ENCODE results near the gene SNRNP70.

SNRNP70 gene

DNA sequence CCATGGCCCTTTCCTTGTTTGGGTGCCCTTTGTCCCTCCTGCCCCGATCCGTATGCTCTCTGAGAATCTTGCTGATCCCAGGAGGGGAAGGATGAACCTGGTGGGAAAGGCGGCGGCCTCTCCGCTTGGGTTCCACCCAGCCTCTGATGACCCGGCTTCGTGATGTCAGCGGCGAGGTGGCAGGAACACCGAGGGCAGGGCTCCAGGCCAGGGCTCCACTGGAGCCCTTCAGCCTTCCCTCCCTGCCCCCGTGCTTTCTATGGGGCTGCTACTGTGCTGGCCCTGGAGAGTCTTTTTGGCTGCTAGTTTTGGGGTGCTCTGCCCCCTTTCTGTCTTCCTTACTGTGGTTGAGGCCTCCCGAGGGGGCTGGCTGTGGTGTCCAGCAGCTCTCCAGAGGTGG lies 17.1 kb downstream of the SNRNP70 start:
- DNase-seq, result no peak

DNA sequence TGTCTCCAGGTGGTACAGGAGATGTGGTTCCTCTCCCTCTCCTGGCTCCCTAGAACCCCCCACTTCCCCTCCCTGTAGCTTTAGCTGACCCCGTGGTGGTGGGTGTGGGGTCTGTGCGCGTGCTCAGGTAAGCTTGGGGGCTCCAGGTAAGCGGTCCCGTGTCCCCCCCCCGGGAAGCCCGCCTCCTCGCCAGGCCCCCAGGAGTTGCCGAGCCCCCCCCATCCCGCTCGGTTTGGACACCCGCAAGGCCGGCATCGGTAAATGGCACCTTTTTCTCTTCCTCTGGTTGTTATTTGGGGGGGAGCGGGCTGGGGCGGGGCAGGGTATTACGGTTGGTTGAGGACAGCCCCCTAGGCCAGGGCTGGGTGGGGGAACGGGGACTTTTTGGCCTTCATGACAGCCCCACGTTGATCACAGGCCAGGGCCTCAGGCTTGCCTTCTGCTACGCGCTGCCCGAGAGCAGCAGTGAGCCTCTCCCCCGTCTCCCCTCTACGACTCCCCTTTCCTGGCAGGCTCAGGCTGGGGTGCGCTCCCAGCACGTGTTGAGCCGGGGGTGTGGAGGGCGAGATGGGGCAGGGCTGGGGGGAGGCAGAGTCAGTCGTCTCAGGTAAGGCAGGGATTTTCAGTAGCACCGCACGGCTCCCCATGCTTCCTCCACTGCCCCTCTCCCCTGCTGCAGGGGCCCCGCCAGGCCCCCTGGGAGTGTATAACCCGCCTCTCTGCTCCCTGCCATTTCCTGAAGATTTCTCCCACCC lies 18.3 kb downstream of the SNRNP70 start:
- no peak for DNase-seq

DNA sequence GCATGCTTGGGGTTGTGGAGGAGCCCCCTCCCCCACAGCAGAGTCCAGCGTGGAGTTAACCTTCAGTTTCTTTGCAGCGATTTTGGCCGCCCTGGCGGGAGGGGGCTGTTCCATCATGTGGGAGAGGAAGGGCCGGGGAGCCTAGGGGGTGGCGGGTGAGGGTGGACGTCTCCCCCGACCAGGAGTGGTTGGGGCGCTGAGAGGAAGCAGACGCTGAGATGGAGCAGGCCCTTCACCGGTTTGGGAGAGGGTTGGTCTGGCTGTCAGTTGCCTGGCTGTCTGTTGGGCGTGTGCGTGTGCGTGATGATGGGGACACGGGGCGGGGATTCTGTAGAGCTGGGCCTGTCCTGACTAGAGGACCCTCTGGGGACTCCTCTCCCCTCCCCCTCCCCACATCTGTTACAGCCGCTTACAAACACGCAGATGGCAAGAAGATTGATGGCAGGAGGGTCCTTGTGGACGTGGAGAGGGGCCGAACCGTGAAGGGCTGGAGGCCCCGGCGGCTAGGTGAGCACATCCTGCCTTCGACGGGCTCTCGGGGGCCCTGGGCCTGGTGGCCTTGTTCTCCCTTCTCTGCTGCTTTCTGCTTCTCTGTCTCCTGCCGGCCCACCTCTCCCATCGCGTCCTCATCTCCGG lies 19.1 kb downstream of the SNRNP70 start:
- DNase-seq, result no peak

DNA sequence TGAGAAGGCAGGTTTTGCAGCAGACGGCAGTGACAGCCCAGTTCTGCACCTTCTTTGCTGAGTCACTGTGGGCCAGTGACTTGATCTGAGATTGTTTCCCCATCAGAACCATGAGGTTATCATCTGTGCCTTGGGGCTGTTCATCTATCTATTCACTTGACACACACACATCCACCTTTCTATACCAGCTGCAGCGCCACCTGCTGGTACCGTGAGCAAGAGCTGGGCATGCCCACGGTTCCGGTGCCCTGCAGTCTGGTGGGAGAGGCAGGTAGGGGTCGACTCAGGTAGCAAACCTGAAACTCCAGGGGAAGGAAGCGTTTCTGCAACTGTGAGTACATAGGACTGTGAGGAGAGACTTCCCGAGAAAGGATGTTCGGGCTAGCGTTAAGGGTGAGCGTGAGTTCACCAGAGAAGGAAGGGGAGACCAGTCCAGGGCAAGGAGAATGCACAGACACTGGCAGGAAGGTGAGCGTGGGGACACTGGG lies 21.4 kb downstream of the SNRNP70 start:
- DNase-seq, result peak in 1 of 2 experiments; percentile 12

DNA sequence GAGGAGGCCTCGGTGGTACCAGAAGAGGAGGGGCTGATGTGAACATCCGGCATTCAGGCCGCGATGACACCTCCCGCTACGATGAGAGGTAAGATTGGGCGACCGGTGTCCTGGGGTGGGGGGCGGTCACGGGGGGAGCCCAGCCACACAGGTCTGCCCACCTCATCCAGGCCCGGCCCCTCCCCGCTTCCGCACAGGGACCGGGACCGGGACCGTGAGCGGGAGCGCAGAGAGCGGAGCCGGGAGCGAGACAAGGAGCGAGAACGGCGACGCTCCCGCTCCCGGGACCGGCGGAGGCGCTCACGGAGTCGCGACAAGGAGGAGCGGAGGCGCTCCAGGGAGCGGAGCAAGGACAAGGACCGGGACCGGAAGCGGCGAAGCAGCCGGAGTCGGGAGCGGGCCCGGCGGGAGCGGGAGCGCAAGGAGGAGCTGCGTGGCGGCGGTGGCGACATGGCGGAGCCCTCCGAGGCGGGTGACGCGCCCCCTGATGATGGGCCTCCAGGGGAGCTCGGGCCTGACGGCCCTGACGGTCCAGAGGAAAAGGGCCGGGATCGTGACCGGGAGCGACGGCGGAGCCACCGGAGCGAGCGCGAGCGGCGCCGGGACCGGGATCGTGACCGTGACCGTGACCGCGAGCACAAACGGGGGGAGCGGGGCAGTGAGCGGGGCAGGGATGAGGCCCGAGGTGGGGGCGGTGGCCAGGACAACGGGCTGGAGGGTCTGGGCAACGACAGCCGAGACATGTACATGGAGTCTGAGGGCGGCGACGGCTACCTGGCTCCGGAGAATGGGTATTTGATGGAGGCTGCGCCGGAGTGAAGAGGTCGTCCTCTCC lies 22.6 kb downstream of the SNRNP70 start:
- no peak for DNase-seq

DNA sequence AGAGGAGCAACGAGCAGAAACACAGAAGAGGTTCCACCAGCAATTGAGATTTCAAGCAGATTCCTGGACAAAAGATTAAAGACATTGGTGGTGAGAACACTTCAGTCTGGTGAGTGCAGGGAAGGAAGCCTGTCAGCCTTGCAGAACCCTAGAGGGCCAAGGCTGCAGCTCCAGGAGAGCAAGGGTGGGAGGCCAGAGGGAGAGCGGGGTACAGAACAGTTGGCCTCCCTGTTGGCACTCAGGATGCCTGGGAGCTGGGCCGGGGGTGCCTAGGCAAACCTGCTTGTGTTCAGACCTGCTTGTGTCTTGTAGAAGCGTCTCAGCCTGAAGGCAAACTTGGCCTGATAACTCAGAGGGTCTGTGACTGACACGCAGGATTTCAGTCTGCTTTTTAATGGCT lies 23.8 kb downstream of the SNRNP70 start:
- DNase-seq, result no peak

DNA sequence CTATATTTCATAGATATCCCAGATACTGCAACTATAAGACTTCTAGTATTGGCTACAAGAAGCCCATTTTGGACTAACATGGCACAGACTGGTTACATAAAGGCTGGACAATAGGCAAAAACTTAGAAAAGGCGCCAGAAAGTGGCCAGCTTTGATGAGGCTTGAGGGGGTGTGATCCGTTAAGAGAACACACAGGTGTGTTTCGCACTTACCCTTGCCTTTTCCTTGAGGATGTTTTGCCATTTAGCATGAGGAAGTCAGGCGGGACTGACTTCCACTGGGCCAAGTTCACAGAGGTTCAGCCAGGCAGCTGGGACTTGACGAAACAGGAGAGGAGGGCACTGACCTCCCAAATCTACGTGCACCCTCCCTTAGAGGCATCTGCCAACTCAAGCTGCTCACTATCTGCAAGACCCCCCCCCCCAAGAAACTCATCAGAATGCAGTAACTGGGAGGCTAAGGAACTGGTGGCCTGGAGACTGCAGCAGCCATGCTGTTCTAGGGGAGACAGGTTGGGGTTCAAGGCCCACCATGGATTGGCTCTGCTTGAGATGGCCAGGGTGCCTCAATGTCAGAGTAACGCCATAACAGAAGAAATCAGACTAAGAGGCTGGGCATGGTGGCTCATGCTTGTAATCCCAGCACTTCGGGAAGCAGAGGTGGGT lies 24.4 kb downstream of the SNRNP70 start:
- DNase-seq, result no peak

DNA sequence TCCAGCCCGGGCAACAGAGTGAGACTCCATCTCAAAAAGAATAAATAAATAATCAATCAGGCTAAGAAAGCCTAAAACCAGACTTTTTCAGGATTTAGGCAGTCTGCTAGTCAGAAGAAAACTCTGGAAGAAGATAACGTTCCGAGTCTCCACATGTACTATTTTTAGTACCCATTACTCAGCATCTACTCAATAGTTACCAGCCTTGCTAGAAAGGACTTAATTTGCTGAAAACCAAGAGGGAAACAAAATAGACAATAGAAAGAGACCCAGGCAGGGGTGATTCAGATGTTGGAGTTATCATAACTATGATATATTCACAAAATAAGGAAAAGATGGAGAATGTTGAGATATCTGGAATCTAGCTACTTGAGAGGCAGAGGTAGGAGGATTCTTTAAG lies 25.3 kb downstream of the SNRNP70 start:
- no peak for DNase-seq

DNA sequence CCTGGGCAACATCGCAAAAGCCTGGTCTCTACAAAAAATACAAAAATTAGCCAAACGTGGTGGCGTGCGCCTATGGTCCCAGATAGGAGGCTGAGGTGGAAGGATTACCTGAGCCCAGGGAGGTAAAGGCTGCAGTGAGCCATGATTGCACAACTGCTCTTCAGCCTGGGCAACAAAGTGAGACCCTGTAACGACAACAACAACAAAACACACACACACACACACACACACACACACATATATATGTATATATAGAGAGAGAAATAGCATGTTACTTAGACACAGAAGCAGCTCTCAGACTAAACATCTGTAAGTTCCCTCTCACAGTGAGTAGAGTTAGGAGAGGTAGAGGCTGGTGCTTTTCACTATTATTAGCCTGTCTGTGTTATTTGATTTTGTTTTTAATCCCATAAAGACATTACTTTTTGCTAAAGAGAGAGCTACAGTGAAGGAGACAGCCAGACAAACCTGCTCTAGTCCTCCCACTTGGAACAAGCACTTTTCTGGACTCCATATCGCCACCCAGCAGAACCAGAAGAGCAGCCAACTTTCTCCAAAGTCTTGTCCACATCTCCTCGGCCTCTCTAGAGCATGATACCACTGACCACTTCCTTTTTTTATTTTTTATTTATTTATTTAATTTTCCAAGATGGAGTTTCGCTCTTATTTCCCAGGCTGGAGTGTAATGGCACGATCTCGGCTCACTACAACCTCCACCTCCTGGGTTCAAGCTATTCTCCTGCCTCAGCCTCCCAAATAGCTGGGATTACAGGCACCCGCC lies 26.2 kb downstream of the SNRNP70 start:
- DNase-seq, result no peak

DNA sequence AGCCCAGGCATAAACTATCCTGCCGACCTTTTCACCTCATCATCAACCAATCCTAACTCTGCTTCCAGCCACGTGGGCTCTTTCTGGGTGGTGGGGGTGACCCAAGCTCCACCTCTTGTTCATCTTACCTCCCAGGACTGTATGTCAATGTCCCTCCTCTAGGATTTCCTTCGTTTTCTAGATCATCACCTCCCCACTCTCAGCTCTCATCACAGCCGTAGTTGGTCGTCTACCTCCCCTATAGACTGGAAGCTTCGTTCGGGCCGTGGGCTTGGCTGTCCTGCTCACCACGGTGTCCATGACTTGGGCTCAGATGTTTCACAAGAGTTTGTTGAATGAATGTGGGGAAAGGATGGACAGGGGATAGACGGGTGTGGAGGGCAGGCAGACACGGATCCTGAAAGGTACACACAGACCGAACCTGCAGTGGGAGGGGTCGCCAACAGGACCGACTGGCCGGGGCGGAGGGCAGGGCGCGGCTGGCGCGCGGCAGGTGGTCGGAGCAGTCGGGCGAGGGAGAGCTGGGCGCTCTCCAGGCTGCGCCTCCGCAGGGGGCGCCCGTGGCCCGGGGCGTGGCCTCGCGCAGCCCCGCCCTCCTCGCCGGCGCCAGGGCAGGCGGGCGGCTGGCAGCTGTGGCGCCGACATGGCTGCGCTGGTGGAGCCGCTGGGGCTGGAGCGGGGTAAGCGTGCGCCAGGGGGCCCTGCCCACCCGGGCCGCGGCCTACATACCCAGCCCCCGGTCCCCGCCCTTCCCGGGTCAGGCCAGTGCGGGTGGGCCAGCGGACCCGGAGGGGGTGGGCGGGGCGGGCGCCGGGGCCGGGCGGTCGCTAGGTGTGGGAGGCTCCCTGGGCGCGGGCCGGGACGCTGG lies 28.7 kb downstream of the SNRNP70 start, which contains the start of gene LIN7B:
LIN7B (plus strand) TSS at position 609 of the 868 bp plus-strand sequence; CDS start at position 644, 35 bp downstream.
- peak in 1 of 2 experiments; percentile 64 for DNase-seq

DNA sequence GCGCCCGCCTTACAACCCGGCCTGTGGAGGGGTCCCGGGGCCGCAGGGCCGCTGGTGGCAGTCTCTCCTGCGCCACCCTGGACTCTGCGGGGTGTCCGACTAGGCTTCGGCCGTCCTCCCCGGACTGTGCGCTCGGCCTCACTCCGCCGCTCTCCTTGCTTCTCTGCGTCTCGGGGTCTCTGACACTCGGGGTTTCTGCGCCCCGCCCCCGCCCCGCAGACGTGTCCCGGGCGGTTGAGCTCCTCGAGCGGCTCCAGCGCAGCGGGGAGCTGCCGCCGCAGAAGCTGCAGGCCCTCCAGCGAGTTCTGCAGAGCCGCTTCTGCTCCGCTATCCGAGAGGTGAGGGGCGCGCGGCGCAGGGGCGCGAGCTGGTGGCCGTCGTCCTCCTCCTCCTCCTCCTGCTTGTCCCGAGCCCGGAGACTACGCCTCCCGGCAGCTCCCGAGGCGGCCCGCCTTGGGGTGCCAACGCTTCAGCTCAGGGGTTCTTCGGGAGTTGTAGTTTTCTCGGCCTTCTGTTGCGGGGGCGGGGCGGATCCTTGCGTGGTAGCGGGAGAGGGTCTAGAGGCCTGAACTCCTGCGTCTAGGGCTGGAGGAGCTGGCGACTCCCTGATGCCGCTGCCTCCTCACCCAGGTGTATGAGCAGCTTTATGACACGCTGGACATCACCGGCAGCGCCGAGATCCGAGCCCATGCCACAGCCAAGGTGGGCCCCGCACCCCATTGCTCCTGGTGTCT lies 29.5 kb downstream of the SNRNP70 start:
- DNase-seq, result no peak

DNA sequence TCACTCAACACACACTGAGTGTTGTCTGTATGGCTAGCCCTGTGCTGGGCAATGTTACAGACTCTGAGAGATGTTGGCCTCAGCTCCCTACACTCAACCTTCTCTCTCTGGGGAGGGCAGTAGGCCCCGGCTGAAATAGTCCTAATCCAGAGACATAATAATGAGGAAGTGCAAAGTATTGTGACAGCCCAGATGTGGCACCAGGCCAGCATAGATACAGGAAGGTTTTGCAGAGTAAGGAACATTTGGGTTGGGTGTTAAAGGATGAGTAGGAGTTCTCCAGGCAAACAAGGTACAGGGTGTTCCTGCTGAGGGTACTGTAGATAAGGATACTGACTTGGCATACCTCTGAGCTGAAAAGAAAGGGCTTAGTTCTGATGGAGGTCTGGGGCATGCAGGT lies 31.3 kb downstream of the SNRNP70 start:
- DNase-seq, result no peak

DNA sequence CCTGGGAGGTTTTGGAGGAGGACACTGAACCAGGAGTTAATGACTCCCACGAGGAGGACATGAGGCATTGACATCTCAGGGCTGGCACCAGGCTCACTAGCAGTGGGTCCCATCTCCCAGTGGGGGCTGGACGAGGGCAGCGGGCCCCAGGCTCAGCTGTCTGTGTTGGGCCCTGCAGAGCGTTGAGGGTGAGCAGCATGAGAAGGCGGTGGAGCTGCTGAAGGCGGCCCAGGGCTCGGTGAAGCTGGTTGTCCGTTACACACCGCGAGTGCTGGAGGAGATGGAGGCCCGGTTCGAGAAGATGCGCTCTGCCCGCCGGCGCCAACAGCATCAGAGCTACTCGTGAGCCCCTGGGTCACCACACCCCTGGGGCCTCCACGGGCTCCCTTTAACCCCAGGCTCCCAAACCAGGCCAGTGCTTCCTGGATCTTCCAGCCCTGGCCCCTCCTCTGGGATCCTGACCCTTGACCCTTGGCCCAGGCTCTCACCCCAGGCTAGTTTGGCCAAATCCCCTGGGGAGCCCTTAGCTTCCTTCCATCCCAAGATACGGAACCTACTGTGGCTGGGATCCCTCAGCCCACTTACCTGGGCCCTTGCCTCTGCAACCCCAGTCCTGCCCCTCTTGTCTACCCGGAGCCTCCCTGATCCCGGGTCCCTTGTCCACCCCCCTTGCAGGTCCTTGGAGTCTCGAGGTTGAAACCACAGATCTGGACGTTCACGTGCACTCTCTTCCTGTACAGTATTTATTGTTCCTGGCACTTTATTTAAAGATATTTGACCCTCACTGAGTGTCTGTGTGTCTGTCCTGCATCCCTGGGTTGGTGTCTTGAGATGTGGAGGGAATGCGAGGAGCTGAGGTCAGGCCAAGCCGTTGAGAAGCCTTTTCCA lies 32.7 kb downstream of the SNRNP70 start:
- no peak for DNase-seq

DNA sequence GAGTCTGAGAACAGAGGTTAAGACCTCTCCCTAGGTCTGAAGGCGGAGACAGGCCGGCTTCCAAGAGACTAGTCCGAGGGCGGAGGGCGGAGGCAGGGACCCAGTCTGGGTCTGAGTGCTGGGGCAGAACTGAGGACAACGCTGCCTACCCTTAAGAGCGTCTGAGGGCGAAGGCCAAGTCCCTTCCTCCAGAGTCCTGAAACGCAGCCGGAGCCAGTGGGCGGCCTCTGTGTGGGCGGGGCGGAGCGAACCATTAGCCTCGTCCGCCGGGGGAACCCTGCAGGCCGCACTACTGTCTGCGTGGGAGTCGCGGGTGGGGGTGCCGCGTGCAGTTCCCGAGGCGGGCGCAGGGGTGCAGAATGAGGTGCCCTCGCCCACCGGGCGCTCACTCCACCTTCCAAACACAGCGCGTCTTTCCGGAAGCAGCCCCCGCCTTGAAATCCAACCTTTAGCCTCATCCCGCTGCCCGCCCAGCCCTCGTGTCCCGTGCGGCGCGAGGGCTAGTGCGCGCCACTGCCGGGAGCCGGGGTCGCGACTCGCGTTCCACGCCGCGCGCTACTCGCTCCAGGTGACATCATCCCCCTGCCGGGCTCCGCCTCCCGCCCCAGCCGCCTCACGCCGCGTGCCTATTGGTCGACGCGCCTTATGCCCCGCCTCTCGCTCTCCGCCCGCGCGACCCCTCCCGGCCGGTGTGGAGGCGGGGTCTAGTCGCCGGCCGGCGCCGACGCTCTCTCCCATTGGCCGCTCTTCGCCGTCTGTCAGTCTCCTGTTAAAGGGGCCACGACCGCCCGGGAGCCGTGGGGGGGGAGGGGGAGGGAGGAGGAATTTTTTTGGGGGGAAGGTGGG lies 33.5 kb downstream of the SNRNP70 start, which contains the start of gene C19orf73:
C19orf73 (minus strand) TSS at position 579 of the 846 bp plus-strand sequence; CDS start at position 458, 121 bp downstream.
- peak; percentile 57 to 89 for DNase-seq

DNA sequence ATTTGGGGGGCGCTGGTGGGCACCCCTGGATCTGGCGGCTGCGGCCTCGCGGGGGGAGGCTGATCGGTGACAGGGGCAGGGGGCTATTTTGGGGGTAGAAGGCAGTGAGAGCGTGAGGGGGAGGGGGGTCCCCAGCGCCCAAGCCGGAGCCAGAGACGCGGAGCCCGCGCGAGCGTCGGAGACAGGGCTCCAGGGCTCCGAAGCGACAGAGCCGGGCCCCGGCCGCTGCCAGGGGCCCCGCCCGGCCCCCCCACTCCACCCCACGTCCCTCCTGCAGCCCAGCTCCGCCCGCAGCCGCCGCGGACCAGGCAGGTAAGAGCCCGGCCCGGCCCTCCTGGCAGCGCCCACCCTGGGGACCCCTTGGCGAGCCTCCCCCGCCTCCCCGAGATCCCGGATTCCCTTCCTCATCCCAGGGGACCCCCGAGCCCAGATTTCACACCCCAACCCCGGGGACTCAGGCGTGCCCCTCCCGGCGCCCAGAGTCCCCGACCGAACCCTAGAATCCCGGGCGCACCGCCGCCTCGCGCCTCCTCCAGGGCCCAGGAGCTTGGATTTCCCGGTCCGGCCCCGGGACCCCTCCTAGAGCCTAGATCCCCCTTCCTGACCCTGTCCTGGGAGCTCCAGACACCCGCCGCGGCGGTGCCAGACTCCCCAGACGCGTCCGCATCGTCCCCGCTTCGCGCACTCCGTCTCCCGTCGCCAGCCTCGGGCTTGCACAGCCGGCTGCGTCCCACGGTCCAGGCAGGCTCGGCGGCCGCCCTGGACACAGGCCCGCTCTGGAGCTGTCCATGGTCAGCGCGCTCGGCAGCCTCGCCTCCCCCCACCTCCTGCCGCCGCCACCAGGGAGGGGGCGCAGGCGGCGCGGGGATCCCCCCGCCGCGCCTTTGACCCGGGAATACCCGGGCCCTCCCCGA lies 34.4 kb downstream of the SNRNP70 start, which contains the start of gene PPFIA3:
PPFIA3 (plus strand) TSS at position 134 of the 914 bp plus-strand sequence. CDS start 8,330 bp downstream, outside the sequence.
- no peak for DNase-seq

DNA sequence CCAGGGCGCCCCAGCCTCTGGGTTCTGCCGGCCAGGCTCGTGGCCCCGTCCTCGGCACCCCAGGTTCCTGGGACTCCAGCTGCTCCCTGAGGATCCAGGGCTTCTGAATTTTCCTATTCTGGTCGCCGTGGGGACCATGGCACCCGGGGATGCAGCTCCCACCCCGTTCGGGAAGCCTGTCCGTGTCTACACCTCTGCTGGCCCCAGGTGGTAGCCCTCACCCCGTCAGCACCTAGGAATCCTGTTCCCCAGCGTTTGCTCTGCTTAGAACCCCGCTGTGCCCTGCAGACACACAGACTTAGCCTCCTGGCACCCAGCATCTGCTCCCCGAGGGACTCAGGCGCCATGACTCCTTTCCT lies 35.1 kb downstream of the SNRNP70 start:
- DNase-seq, result no peak

DNA sequence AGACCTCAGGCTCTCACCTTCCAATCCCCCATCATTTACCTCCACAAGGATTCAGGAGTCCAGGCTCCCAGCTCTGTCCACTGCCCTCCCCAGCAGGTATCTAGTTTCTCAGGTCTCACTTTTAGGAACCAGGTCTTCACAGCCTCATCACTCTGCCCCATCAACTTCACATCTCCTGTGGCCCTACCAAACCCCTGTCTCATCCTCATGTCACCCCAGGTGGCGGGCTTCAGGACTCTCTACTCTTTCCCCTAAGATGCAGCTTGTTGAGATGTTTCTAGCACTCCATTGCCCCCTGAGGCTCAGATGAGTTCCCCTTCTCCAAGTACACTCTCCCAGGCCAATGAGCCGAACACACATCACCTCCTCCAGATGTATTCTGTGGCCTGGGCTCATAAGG lies 35.6 kb downstream of the SNRNP70 start:
- no peak for DNase-seq

Data from SW 1271 (cell line).